IMR-90 (cell line): ENCODE results near the gene CCDC180. TPM values are rescaled to one million over a fixed set of nuclear protein-coding genes. Genes with fewer than 3 reads are reported as not detected.

ENCODE experiments used
- ATAC-seq: fragments of 200-7000 bp; cut with Tn5 transposase; 2 replicates; pipeline ENCODE4 v1.9.1; 2020; ENCODE audit warnings: low read depth, mild to moderate bottlenecking, moderate library complexity
- BruUV-seq: library from RNA; stranded (reverse); fragments of 400-500 nt; replicated peaks from 2 replicates; lab custom pipeline; 2021; lab: Mats Ljungman, UMichigan
- CTCF ChIA-PET: fragments of 300-600 bp; formaldehyde crosslinking; extraction: SDS; loops from one replicate; lab custom pipeline; 2021; ENCODE audit warnings: antibody characterized with exemption; lab: Yijun Ruan, JAX
- POLR2A ChIA-PET: fragments of 300-600 bp; sonication (Branson Sonifier 250); formaldehyde crosslinking; loops from one replicate; lab custom pipeline; 2022; ENCODE audit warnings: antibody characterized with exemption; ENCODE audit not compliant: unreplicated experiment; lab: Charles Lee
- DNase-seq: peaks from one replicate; pipeline ENCODE4 v3.0.0; 2013
- H2AFZ ChIP-seq: replicated peaks from 2 replicates; pipeline ENCODE3; 2013; ENCODE audit warnings: low read length, mild to moderate bottlenecking; ENCODE audit not compliant: poor library complexity
- H2AK5ac ChIP-seq: 2 replicates; pipeline ENCODE4 v1.6.1; 2013; ENCODE audit warnings: low read depth, low read length, inconsistent platforms
- H2AK9ac ChIP-seq: replicated peaks from 2 replicates; pipeline ENCODE3; 2013; ENCODE audit warnings: mild to moderate bottlenecking, low read depth, low read length, moderate library complexity; ENCODE audit not compliant: poor library complexity
- H2BK120ac ChIP-seq: 2 replicates; pipeline ENCODE4 v1.6.1; 2013; ENCODE audit warnings: low read depth, low read length, inconsistent platforms
- H2BK15ac ChIP-seq: 3 replicates; pipeline ENCODE4 v1.6.1; 2013; ENCODE audit warnings: low read depth, low read length, inconsistent platforms
- H2BK20ac ChIP-seq: 2 replicates; pipeline ENCODE4 v1.6.1; 2013; ENCODE audit warnings: low read depth, mild to moderate bottlenecking, inconsistent platforms, low read length, moderate library complexity
- H2BK5ac ChIP-seq: 2 replicates; pipeline ENCODE4 v1.6.1; 2013; ENCODE audit warnings: mild to moderate bottlenecking, low read depth, low read length, inconsistent platforms; ENCODE audit not compliant: poor library complexity, severe bottlenecking
- H3K14ac ChIP-seq: replicated peaks from 2 replicates; pipeline ENCODE4 v1.6.1; 2013; ENCODE audit warnings: low read depth, low read length, inconsistent platforms
- H3K18ac ChIP-seq: 2 replicates; pipeline ENCODE4 v1.6.1; 2013; ENCODE audit warnings: low read depth, low read length, control low read depth
- H3K23ac ChIP-seq: 2 replicates; pipeline ENCODE4 v1.6.1; 2013; ENCODE audit warnings: low read depth, low read length, inconsistent platforms
- H3K27ac ChIP-seq: 2 replicates; pipeline ENCODE4 v1.5.1; 2013; ENCODE audit warnings: mild to moderate bottlenecking, control low read depth, low read length; ENCODE audit not compliant: insufficient read depth
- H3K27me3 ChIP-seq: 2 replicates; pipeline ENCODE4 v1.6.1; 2013; ENCODE audit warnings: low read length; ENCODE audit not compliant: control insufficient read depth, insufficient read depth
- H3K36me3 ChIP-seq: 2 replicates; pipeline ENCODE4 v1.6.1; 2013; ENCODE audit warnings: low read length, mixed read lengths; ENCODE audit not compliant: control insufficient read depth, insufficient read depth
- H3K4ac ChIP-seq: 2 replicates; pipeline ENCODE4 v1.6.1; 2013; ENCODE audit warnings: low read depth, low read length, inconsistent platforms
- H3K4me1 ChIP-seq: 2 replicates; pipeline ENCODE4 v1.6.1; 2013; ENCODE audit warnings: low read length, mixed read lengths; ENCODE audit not compliant: control insufficient read depth, insufficient read depth
- H3K4me2 ChIP-seq: 2 replicates; pipeline ENCODE4 v1.6.1; 2013; ENCODE audit warnings: low read depth, mild to moderate bottlenecking, control low read depth, low read length, moderate library complexity
- H3K4me3 ChIP-seq: 2 replicates; pipeline ENCODE4 v1.5.1; 2013; ENCODE audit warnings: low read depth, mild to moderate bottlenecking, control low read depth, low read length, moderate library complexity; ENCODE audit not compliant: insufficient read depth
- H3K56ac ChIP-seq: 2 replicates; pipeline ENCODE4 v1.6.1; 2013; ENCODE audit warnings: low read length, inconsistent platforms; ENCODE audit not compliant: insufficient read depth; ENCODE audit errors: extremely low read depth
- H3K79me1 ChIP-seq, 2 experiments: 2 replicates each; pipeline ENCODE4 v1.6.1; 2013; ENCODE audit warnings: low read length in 2 of 2, inconsistent platforms in 1 of 2, low read depth in 1 of 2
- H3K9ac ChIP-seq: 2 replicates; pipeline ENCODE4 v1.6.1; 2013; ENCODE audit warnings: low read depth, low read length, control low read depth
- H3K9me1 ChIP-seq: 2 replicates; pipeline ENCODE4 v1.6.1; 2013; ENCODE audit warnings: low read length, inconsistent platforms; ENCODE audit not compliant: insufficient read depth
- H3K9me3 ChIP-seq: 2 replicates; pipeline ENCODE4 v1.6.1; 2013; ENCODE audit warnings: low read length; ENCODE audit not compliant: control insufficient read depth, insufficient read depth
- H4K20me1 ChIP-seq: 2 replicates; pipeline ENCODE4 v1.6.1; 2013; ENCODE audit warnings: low read length, inconsistent platforms; ENCODE audit not compliant: insufficient read depth
- H4K5ac ChIP-seq: 2 replicates; pipeline ENCODE4 v1.6.1; 2013; ENCODE audit warnings: mild to moderate bottlenecking, low read depth, low read length, control low read depth
- H4K8ac ChIP-seq, 2 experiments: 2 replicates each; pipeline ENCODE4 v1.6.1; 2013; ENCODE audit warnings: low read depth in 2 of 2, low read length in 2 of 2, control low read depth in 1 of 2, inconsistent platforms in 1 of 2
- H4K91ac ChIP-seq: 2 replicates; pipeline ENCODE4 v1.6.1; 2013; ENCODE audit warnings: low read depth, low read length, inconsistent platforms; ENCODE audit not compliant: insufficient read depth
- CEBPB ChIP-seq: IDR thresholded peaks from 2 replicates; pipeline ENCODE4 v1.6.1; 2012; ENCODE audit warnings: low read depth, low read length, improper control_type of control experiment
- CHD1 ChIP-seq: IDR thresholded peaks from 2 replicates; pipeline ENCODE4 v1.6.1; 2012; ENCODE audit warnings: low read depth, low read length, improper control_type of control experiment
- CTCF ChIP-seq: conservative IDR thresholded peaks from 2 replicates; pipeline ENCODE4 v1.5.1; 2012; ENCODE audit warnings: mild to moderate bottlenecking, low read depth, low read length, improper control_type of control experiment
- ELK1 ChIP-seq: fragments of 150-350 bp; IDR thresholded peaks from 2 replicates; pipeline ENCODE4 v1.6.1; 2016; ENCODE audit warnings: low read depth, mild to moderate bottlenecking, low read length, moderate library complexity, borderline replicate concordance
- FOS ChIP-seq: fragments of 150-350 bp; IDR thresholded peaks from 2 replicates; pipeline ENCODE4 v1.6.1; 2016; ENCODE audit warnings: low read depth, low read length
- MAFK ChIP-seq: IDR thresholded peaks from 2 replicates; pipeline ENCODE4 v1.6.1; 2012; ENCODE audit warnings: low read depth, low read length, improper control_type of control experiment
- MXI1 ChIP-seq: IDR thresholded peaks from 2 replicates; pipeline ENCODE4 v1.6.1; 2012; ENCODE audit warnings: low read depth, mild to moderate bottlenecking, low read length, moderate library complexity, borderline replicate concordance
- NFE2L2 ChIP-seq: fragments of 150-350 bp; IDR thresholded peaks from 2 replicates; pipeline ENCODE4 v1.6.1; 2016; ENCODE audit warnings: low read depth, mild to moderate bottlenecking, low read length
- POLR2A ChIP-seq: IDR thresholded peaks from 2 replicates; pipeline ENCODE4 v1.6.1; 2012; ENCODE audit warnings: mild to moderate bottlenecking, low read depth, low read length
- RAD21 ChIP-seq: IDR thresholded peaks from 2 replicates; pipeline ENCODE4 v1.6.1; 2012; ENCODE audit warnings: low read length, improper control_type of control experiment
- RCOR1 ChIP-seq: IDR thresholded peaks from 2 replicates; pipeline ENCODE4 v1.6.1; 2012; ENCODE audit warnings: mild to moderate bottlenecking, low read length, improper control_type of control experiment; ENCODE audit not compliant: insufficient replicate concordance
- RFX5 ChIP-seq: IDR thresholded peaks from 2 replicates; pipeline ENCODE4 v1.8.0; 2012; ENCODE audit warnings: low read depth, mild to moderate bottlenecking, low read length, moderate library complexity
- USF2 ChIP-seq: fragments of 150-350 bp; IDR thresholded peaks from 2 replicates; pipeline ENCODE4 v1.6.1; 2017; ENCODE audit warnings: mild to moderate bottlenecking, antibody characterized with exemption, low read length, low read depth
- WGBS, 2 experiments: methylation state at CpG; one replicate each; pipeline versions ENCODE4 v1.1.5 to v1.1.7; 2013; ENCODE audit warnings: missing lambda C conversion rate in 2 of 2; ENCODE audit not compliant: insufficient read length in 1 of 2; ENCODE audit errors: extremely low coverage in 2 of 2; 5-methylcytosine and 5-hydroxymethylcytosine counted together
- dilution Hi-C: fragments of 300-500 bp; cut with HindIII; formaldehyde crosslinking; loops from one replicate; pipeline ENCODE4 v1.14.3; 2018; ENCODE audit warnings: low sequenced_read_pairs; ENCODE audit not compliant: unreplicated experiment
- in situ Hi-C: fragments of 300-500 bp; cut with MboI; formaldehyde crosslinking; loops from 3 replicates; pipeline ENCODE4 v1.14.3; 2019; ENCODE audit warnings: low sequenced_read_pairs, inconsistent platforms, mixed read lengths
- intact Hi-C: fragments of 100-400 bp; cut with micrococcal nuclease; formaldehyde crosslinking; loops from 2 replicates; pipeline ENCODE4 v1.10.0; 2022
- polyA plus RNA-seq, 3 experiments: library from polyadenylated mRNA; depleted of rRNA; stranded (reverse); fragments of >200 nt; gene quantifications; 2 replicates each; pipeline ENCODE4 v1.2.3, GENCODE V29; 2012; ENCODE audit warnings: low replicate concordance in 1 of 3
- total RNA-seq: library from RNA; depleted of rRNA; stranded (reverse); fragments of >200 nt; gene quantifications from 2 replicates; pipeline ENCODE4 v1.2.3, GENCODE V29; 2012

The CCDC180 gene
- total and polyA plus RNA-seq, 2 of the 4 experiments (the other 2 are of a cell fraction) = 0.24 to 0.90 TPM

GRCh38 chr9:97304586-97304985, 2.9 kb upstream of the CCDC180 start:
- intact Hi-C loops = no loop called here
- BruUV-seq = no TSS peak
- ChIA-PET POLR2A (no interaction called here), CTCF (no interaction called here)
- no peak for DNase-seq
- in situ Hi-C loops = no loop called here
- no peak overlapping the region for H2AFZ ChIP-seq
- no peak overlapping the region for H3K4me2 ChIP-seq
- H2BK15ac ChIP-seq = no peak overlapping the region
- H3K27me3 ChIP-seq = no peaks in the 10 kb centered on the region
- H2BK20ac ChIP-seq = no peak overlapping the region
- no peak overlapping the region for H3K9ac ChIP-seq
- no peak overlapping the region for H4K91ac ChIP-seq
- H3K27ac ChIP-seq = no peak overlapping the region
- no peak overlapping the region for H3K18ac ChIP-seq
- no peak overlapping the region for H2AK9ac ChIP-seq
- H3K4ac ChIP-seq = no peak overlapping the region
- no peak overlapping the region for H4K8ac ChIP-seq
- no peaks in the 10 kb centered on the region for H3K36me3 ChIP-seq
- H2BK5ac ChIP-seq = no peak overlapping the region
- H3K14ac ChIP-seq = no peak overlapping the region
- dilution Hi-C loops = no loop called here
- no peaks in the 10 kb centered on the region for H4K20me1 ChIP-seq
- no peaks in the 10 kb centered on the region for H3K4me1 ChIP-seq
- TF ChIP-seq RCOR1 = no peak
- peak; percentile 51; the same call in 1 of the 2 replicates for TF ChIP-seq MAFK
- TF ChIP-seq FOS = no peak
- TF ChIP-seq CHD1 = no peak
- no peak for TF ChIP-seq RFX5
- no peak for TF ChIP-seq POLR2A
- TF ChIP-seq CEBPB = no peak
- TF ChIP-seq CTCF = no peak
- no peak for TF ChIP-seq MXI1
- no peak for TF ChIP-seq ELK1
- no peak for TF ChIP-seq USF2
- TF ChIP-seq RAD21 = no peak
- peak; percentile 71; the same call in 1 of the 2 replicates for TF ChIP-seq NFE2L2
- ATAC-seq = no peak
- no peaks in the 10 kb centered on the region for H3K9me1 ChIP-seq
- no peaks in the 10 kb centered on the region for H3K79me1 ChIP-seq
- H3K56ac ChIP-seq = no peak overlapping the region
- no peaks in the 10 kb centered on the region for H3K9me3 ChIP-seq
- H3K23ac ChIP-seq = no peak overlapping the region
- no peak overlapping the region for H2BK120ac ChIP-seq
- H3K4me3 ChIP-seq = no peak overlapping the region
- H4K5ac ChIP-seq = no peak overlapping the region
- no CpG with 5 or more reads among the region's 2 CpGs for WGBS, 2 experiments
- H2AK5ac ChIP-seq = no peak overlapping the region
